ENCODE results near the gene ARHGAP42.

The ARHGAP42 gene

GRCh38 chr11:100882957-100883356 lies 195.9 kb downstream of the ARHGAP42 start:
- Histone ChIP-seq H3K4me3 (ENCODE audit: low read length) (no peak overlapping the region), H3K9me3 (ENCODE audit: control insufficient read depth, insufficient read depth, low read length) (no peaks in the 10 kb centered on the region), H3K27ac (ENCODE audit: low read depth, low read length) (no peak overlapping the region), H3K9me2 (replicated peaks; ENCODE audit: control insufficient read depth, low read length) (no peaks in the 10 kb centered on the region), H3K4me2 (ENCODE audit: low read length) (no peak overlapping the region), H3F3A (ENCODE audit: control insufficient read depth, insufficient read depth) (no peaks in the 10 kb centered on the region), H3K79me2 (ENCODE audit: control insufficient read depth, low read length) (no peaks in the 10 kb centered on the region), H4K20me1 (ENCODE audit: control insufficient read depth, insufficient read depth, low read depth, low read length) (no peaks in the 10 kb centered on the region), H3K36me3 (ENCODE audit: control insufficient read depth, low read length) (no peaks in the 10 kb centered on the region), H3K4me1 (ENCODE audit: control insufficient read depth, low read length) (no peaks in the 10 kb centered on the region), H3K27me3 (ENCODE audit: control insufficient read depth, low read length) (no peaks in the 10 kb centered on the region)
- TF ChIP-seq EZH2phosphoT487 (IDR thresholded peaks at IDR 0.05; ENCODE audit: borderline replicate concordance, low read length) (no peak), CTCF (IDR thresholded peaks at IDR 0.05; ENCODE audit: low read depth, low read length, poor library complexity, severe bottlenecking) (no peak)

- Histone ChIP-seq H3K27me3 (ENCODE audit: control insufficient read depth, low read length) (no peaks in the 10 kb centered on the region), H3F3A (ENCODE audit: control insufficient read depth, insufficient read depth) (no peaks in the 10 kb centered on the region), H4K20me1 (ENCODE audit: control insufficient read depth, insufficient read depth, low read depth, low read length) (no peaks in the 10 kb centered on the region), H3K4me1 (ENCODE audit: control insufficient read depth, low read length) (no peaks in the 10 kb centered on the region), H3K4me2 (ENCODE audit: low read length) (no peak overlapping the region), H3K9me3 (ENCODE audit: control insufficient read depth, insufficient read depth, low read length) (no peaks in the 10 kb centered on the region), H3K79me2 (ENCODE audit: control insufficient read depth, low read length) (no peaks in the 10 kb centered on the region), H3K9me2 (replicated peaks; ENCODE audit: control insufficient read depth, low read length) (no peaks in the 10 kb centered on the region), H3K36me3 (ENCODE audit: control insufficient read depth, low read length) (no peaks in the 10 kb centered on the region), H3K4me3 (ENCODE audit: low read length) (no peak overlapping the region), H3K27ac (ENCODE audit: low read depth, low read length) (no peak overlapping the region)
- no peak for TF ChIP-seq EZH2phosphoT487 (IDR thresholded peaks at IDR 0.05; ENCODE audit: borderline replicate concordance, low read length)
- no peak for TF ChIP-seq CTCF (IDR thresholded peaks at IDR 0.05; ENCODE audit: low read depth, low read length, poor library complexity, severe bottlenecking)
Observed at GRCh38 chr11:100883830-100884229, 196.7 kb downstream of the ARHGAP42 start.

GRCh38 chr11:100887659-100888058 lies 200.6 kb downstream of the ARHGAP42 start:
- no peak for TF ChIP-seq EZH2phosphoT487 (IDR thresholded peaks at IDR 0.05; ENCODE audit: borderline replicate concordance, low read length)
- no peak for TF ChIP-seq CTCF (IDR thresholded peaks at IDR 0.05; ENCODE audit: low read depth, low read length, poor library complexity, severe bottlenecking)

GRCh38 chr11:100888836-100889235 lies 201.7 kb downstream of the ARHGAP42 start:
- Histone ChIP-seq H3K4me3 (ENCODE audit: low read length) (no peak overlapping the region), H3K9me2 (replicated peaks; ENCODE audit: control insufficient read depth, low read length) (no peaks in the 10 kb centered on the region), H3K36me3 (ENCODE audit: control insufficient read depth, low read length) (no peaks in the 10 kb centered on the region), H3K9me3 (ENCODE audit: control insufficient read depth, insufficient read depth, low read length) (no peaks in the 10 kb centered on the region), H3K4me2 (ENCODE audit: low read length) (no peak overlapping the region), H3K27ac (ENCODE audit: low read depth, low read length) (no peak overlapping the region), H3K4me1 (ENCODE audit: control insufficient read depth, low read length) (no peaks in the 10 kb centered on the region), H3K79me2 (ENCODE audit: control insufficient read depth, low read length) (no peaks in the 10 kb centered on the region), H3F3A (ENCODE audit: control insufficient read depth, insufficient read depth) (no peaks in the 10 kb centered on the region), H4K20me1 (ENCODE audit: control insufficient read depth, insufficient read depth, low read depth, low read length) (no peaks in the 10 kb centered on the region), H3K27me3 (ENCODE audit: control insufficient read depth, low read length) (no peaks in the 10 kb centered on the region)
- TF ChIP-seq EZH2phosphoT487 (IDR thresholded peaks at IDR 0.05; ENCODE audit: borderline replicate concordance, low read length) (no peak), CTCF (IDR thresholded peaks at IDR 0.05; ENCODE audit: low read depth, low read length, poor library complexity, severe bottlenecking) (no peak)

More at GRCh38 chr11:100887659-100888058, 200.6 kb downstream of the ARHGAP42 start:
- Histone ChIP-seq H3K4me1 (ENCODE audit: control insufficient read depth, low read length) (no peaks in the 10 kb centered on the region), H3K36me3 (ENCODE audit: control insufficient read depth, low read length) (no peaks in the 10 kb centered on the region), H3K9me2 (replicated peaks; ENCODE audit: control insufficient read depth, low read length) (no peaks in the 10 kb centered on the region), H3K27me3 (ENCODE audit: control insufficient read depth, low read length) (no peaks in the 10 kb centered on the region), H3K4me3 (ENCODE audit: low read length) (no peak overlapping the region), H3K79me2 (ENCODE audit: control insufficient read depth, low read length) (no peaks in the 10 kb centered on the region), H4K20me1 (ENCODE audit: control insufficient read depth, insufficient read depth, low read depth, low read length) (no peaks in the 10 kb centered on the region), H3K27ac (ENCODE audit: low read depth, low read length) (no peak overlapping the region), H3F3A (ENCODE audit: control insufficient read depth, insufficient read depth) (no peaks in the 10 kb centered on the region), H3K9me3 (ENCODE audit: control insufficient read depth, insufficient read depth, low read length) (no peaks in the 10 kb centered on the region), H3K4me2 (ENCODE audit: low read length) (no peak overlapping the region)
